AG04450 (cell line): ENCODE measurements around the gene PGC. TPM values are rescaled to one million over a fixed set of nuclear protein-coding genes. Genes with fewer than 3 reads are reported as not detected.
A peak's percentile ranks its signal among the peaks of the same experiment; 100 is the strongest.

Source experiments
- CTCF ChIA-PET: fragments of 300-600, 350-600 bp; formaldehyde crosslinking; extraction: SDS; loops from one replicate; lab custom pipeline; 2022; ENCODE audit warnings: antibody characterized with exemption, inconsistent platforms; lab: Charles Lee
- POLR2A ChIA-PET: fragments of 350-600 bp; formaldehyde crosslinking; extraction: SDS; loops from one replicate; lab custom pipeline; 2021; ENCODE audit warnings: antibody characterized with exemption, inconsistent platforms; lab: Yijun Ruan, JAX
- DNase-seq: peaks from one replicate; pipeline ENCODE4 v3.0.0-alpha.2; 2011; ENCODE audit warnings: low read depth, low spot score
- H3K27ac ChIP-seq: one replicate; pipeline ENCODE4 v1.5.1; 2012; ENCODE audit warnings: low read depth, low read length, control low read depth
- H3K27me3 ChIP-seq: one replicate; pipeline ENCODE4 v1.6.0; 2012; ENCODE audit warnings: low read length; ENCODE audit not compliant: control insufficient read depth, insufficient read depth
- H3K4me3 ChIP-seq: 2 replicates; pipeline ENCODE4 v1.5.1; 2011; ENCODE audit warnings: mild to moderate bottlenecking, low read depth, low read length, control low read depth
- H3K9me3 ChIP-seq: 2 replicates; pipeline ENCODE4 v1.5.1; 2012; ENCODE audit warnings: low read length; ENCODE audit not compliant: control insufficient read depth, insufficient read depth
- CTCF ChIP-seq: IDR thresholded peaks from 2 replicates; pipeline ENCODE4 v1.5.1; 2011; ENCODE audit warnings: low read depth, low read length, control low read depth, inconsistent platforms
- polyA plus RNA-seq: library from polyadenylated mRNA; depleted of rRNA; stranded (reverse); fragments of >200 nt; gene quantifications from 2 replicates; pipeline ENCODE4 v1.2.3, GENCODE V29; 2011

Gene PGC
- polyA plus RNA-seq, 1 experiment, result not detected

DNA sequence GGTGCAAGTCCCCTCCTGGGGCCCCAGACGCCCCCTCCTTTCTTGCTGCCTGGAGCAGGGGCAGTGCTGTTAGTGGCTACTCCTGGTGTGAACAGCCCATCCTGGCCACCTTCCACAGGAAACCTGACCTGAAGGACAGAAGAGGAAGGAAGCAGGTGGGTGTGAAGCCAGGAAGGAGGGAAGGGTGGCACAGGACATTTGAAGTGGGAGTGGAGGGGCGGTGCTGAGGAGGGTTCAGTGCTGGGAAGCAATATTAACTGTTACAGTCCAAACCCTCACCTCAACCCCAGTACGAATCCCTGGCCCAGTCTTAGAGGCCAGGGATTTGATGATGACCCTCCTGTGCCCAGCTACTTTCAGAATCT lies 34.2 kb upstream of the PGC start:
- POLR2A ChIA-PET, result interaction anchor here (0.7 kb wide), 1 partner anchor 77 kb away, joined by 4 read pairs; no protein-coding TSS in a partner anchor
- no peak for TF ChIP-seq CTCF
- Histone ChIP-seq H3K9me3 (no peaks in the 10 kb centered on the region), H3K4me3 (peak overlapping the region; percentile 78), H3K27me3 (no peaks in the 10 kb centered on the region), H3K27ac (no peak overlapping the region)
- CTCF ChIA-PET, result interaction anchor here (0.6 to 2.6 kb wide), 5 partner anchors 48 to 414 kb away, joined by 3 to 16 read pairs (median 9); partner anchors contain the start of genes BYSL and MED20
- no peak for DNase-seq

DNA sequence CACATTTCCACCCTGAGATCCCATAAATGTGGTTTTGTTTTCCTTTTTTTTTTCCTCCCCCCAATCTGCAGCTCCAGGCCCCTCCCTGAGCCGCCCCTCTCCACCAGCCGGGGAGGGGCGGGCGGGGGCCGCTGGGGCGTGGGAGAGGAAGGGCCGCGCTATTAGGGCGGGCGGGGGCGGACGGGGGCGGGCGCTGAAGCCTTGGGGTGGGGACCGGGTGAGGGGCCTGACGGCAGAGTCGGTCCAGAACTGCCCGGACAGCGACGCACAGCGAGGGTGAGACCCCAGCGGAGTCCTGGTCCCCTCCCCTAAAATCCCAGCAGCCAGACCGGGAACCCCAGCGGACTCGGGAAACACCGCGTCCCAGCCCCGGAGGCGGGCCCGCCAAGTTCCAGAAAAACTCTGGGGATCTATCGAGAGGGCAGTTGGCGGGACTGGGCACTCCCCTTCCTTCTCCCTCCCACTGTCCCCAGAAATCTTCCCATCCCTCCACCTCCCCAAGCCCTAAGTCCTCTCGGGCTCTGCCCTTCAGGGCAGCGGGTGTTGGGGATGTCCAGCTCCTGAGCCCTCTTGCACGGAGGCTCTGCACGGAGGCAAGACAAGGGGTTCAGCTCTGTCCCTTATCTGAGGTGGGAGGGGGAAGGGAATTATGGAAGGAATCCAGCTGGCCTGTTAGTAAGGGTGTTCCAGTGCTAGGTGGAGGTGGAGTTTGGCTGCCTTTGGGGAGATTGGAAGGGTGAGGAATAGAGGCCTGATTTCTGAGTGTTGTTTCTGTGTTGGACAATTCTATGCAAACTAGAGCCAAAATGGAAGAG lies 33.6 kb upstream of the PGC start, which contains the start of gene PRICKLE4:
TSS of gene PRICKLE4 (plus strand) at position 232 of the 815 bp plus-strand sequence. CDS start 2,692 bp downstream, outside the sequence.
- Histone ChIP-seq H3K27ac (no peak within 1 kb of the TSS), H3K27me3 (no peaks in the 10 kb centered on the region), H3K4me3 (peak within 1 kb of the TSS; percentile 78), H3K9me3 (no peaks in the 10 kb centered on the region)
- TF ChIP-seq CTCF, result no peak
- CTCF ChIA-PET, result interaction anchor here (0.6 to 2.6 kb wide), 6 partner anchors 47 to 413 kb away, joined by 4 to 16 read pairs (median 8); partner anchors contain the start of genes BYSL and MED20
- DNase-seq, result no peak
- POLR2A ChIA-PET, result interaction anchor here (0.7 kb wide), 1 partner anchor 76 kb away, joined by 4 read pairs; no protein-coding TSS in a partner anchor

GRCh38 chr6:41779788-41780550 lies 32.8 kb upstream of the PGC start, which contains the start of gene FRS3:
TSS of gene FRS3 (minus strand) at chr6:41779900. CDS start at chr6:41776987, 2,913 bp downstream.
- peak; percentile 92 for TF ChIP-seq CTCF
- H3K9me3 ChIP-seq, result no peaks in the 10 kb centered on the region
- H3K4me3 ChIP-seq, result peak within 1 kb of the TSS; percentile 78
- peak; percentile 87 for DNase-seq
- H3K27ac ChIP-seq, result no peak within 1 kb of the TSS
- ChIA-PET CTCF (interaction anchor here (0.6 to 1.0 kb wide), 8 partner anchors 9 to 383 kb away, joined by 3 to 9 read pairs (median 4); partner anchors contain the start of gene TAF8), POLR2A (no interaction called here)
- H3K27me3 ChIP-seq, result no peaks in the 10 kb centered on the region

- Histone ChIP-seq H3K4me3 (peak overlapping the region; percentile 78), H3K9me3 (no peaks in the 10 kb centered on the region), H3K27me3 (no peaks in the 10 kb centered on the region), H3K27ac (no peak overlapping the region)
- no peak for TF ChIP-seq CTCF
- DNase-seq, result no peak
- POLR2A ChIA-PET, result no interaction called here
- CTCF ChIA-PET, result interaction anchor here (0.6 to 0.7 kb wide), 6 partner anchors 10 to 383 kb away, joined by 3 to 9 read pairs (median 4); partner anchors contain the start of gene TAF8
These were observed 32.1 kb upstream of the PGC start for GRCh38 chr6:41779336-41779735.
